Ishikawa (cell line): ENCODE data around the gene CFAP20DC.

ENCODE experiments used
- CEBPB ChIP-seq: IDR thresholded peaks from 2 replicates; pipeline ENCODE4 v1.6.1; 2012
- CREB1 ChIP-seq: IDR thresholded peaks from 2 replicates; pipeline ENCODE4 v1.6.1; 2012; ENCODE audit warnings: low read depth
- EGR1 ChIP-seq: IDR thresholded peaks from 2 replicates; pipeline ENCODE4 v1.6.1; 2012
- EP300 ChIP-seq: IDR thresholded peaks from 2 replicates; pipeline ENCODE4 v1.6.1; 2012; ENCODE audit warnings: borderline replicate concordance
- FOXM1 ChIP-seq: IDR thresholded peaks from 2 replicates; pipeline ENCODE4 v1.6.1; 2012; ENCODE audit warnings: low read depth, borderline replicate concordance
- NFIC ChIP-seq: IDR thresholded peaks from 2 replicates; pipeline ENCODE4 v1.6.1; 2012
- RAD21 ChIP-seq: IDR thresholded peaks from 2 replicates; pipeline ENCODE4 v1.6.1; 2012; ENCODE audit warnings: low read depth
- REST ChIP-seq: IDR thresholded peaks from 2 replicates; pipeline ENCODE4 v1.6.1; 2012; ENCODE audit warnings: low read depth, mild to moderate bottlenecking
- TAF1 ChIP-seq: IDR thresholded peaks from 2 replicates; pipeline ENCODE4 v1.6.1; 2012; ENCODE audit warnings: low read depth, mild to moderate bottlenecking
- TCF12 ChIP-seq: IDR thresholded peaks from 2 replicates; pipeline ENCODE4 v1.6.1; 2012; ENCODE audit warnings: low read depth
- TEAD4 ChIP-seq: IDR thresholded peaks from 2 replicates; pipeline ENCODE4 v1.6.1; 2012
- YY1 ChIP-seq: IDR thresholded peaks from 2 replicates; pipeline ENCODE4 v1.6.1; 2012; ENCODE audit warnings: low read depth
- ZBTB7A ChIP-seq: IDR thresholded peaks from 2 replicates; pipeline ENCODE4 v1.6.1; 2012; ENCODE audit warnings: low read depth
- TF ChIP-seq, protein P1 (sequence below): IDR thresholded peaks from 2 replicates; pipeline ENCODE4 v1.6.1; 2012
- TF ChIP-seq, protein P2 (sequence below): IDR thresholded peaks from 2 replicates; pipeline ENCODE4 v1.6.1; 2012

Gene CFAP20DC

GRCh38 chr3:58737644-58738043, 312.2 kb downstream of the CFAP20DC start:
- TF ChIP-seq FOXM1 (no peak), CEBPB (no peak), NFIC (no peak), EP300 (no peak), TCF12 (no peak), REST (no peak), EGR1 (no peak), CREB1 (no peak), TEAD4 (no peak), RAD21 (no peak), YY1 (no peak), ZBTB7A (no peak), TAF1 (no peak)
- TF ChIP-seq, protein P1, sequence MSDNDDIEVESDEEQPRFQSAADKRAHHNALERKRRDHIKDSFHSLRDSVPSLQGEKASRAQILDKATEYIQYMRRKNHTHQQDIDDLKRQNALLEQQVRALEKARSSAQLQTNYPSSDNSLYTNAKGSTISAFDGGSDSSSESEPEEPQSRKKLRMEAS = no peak
- TF ChIP-seq, protein P2, sequence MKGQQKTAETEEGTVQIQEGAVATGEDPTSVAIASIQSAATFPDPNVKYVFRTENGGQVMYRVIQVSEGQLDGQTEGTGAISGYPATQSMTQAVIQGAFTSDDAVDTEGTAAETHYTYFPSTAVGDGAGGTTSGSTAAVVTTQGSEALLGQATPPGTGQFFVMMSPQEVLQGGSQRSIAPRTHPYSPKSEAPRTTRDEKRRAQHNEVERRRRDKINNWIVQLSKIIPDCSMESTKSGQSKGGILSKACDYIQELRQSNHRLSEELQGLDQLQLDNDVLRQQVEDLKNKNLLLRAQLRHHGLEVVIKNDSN = no peak

GRCh38 chr3:58731673-58732072, 318.2 kb downstream of the CFAP20DC start:
- TF ChIP-seq ZBTB7A = no peak
- no peak for TF ChIP-seq EP300

DNA sequence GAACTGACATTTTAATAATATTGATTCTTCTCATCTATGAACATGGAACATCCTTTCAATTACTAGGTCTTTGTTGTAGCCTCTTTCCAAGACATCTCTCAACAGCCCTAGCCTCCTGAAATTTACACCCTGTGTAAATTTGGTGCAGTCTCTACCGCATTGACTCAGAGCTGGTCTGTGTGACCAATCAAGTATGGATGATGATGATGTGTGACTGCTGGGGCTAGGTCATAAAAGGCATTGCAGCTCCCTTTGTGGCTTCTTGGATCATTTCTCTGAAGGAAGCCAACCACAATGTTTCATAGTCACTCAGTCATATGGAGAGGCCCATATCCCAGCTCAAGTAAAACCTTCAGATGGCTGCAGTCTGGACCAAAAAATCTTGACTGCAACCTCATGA, 321.1 kb downstream of the CFAP20DC start:
- TF ChIP-seq TAF1 (no peak), CEBPB (no peak), EP300 (no peak), TEAD4 (no peak), CREB1 (no peak), YY1 (no peak), NFIC (no peak), EGR1 (no peak), FOXM1 (no peak), REST (no peak), RAD21 (no peak)
- TF ChIP-seq, protein P1 = no peak

DNA sequence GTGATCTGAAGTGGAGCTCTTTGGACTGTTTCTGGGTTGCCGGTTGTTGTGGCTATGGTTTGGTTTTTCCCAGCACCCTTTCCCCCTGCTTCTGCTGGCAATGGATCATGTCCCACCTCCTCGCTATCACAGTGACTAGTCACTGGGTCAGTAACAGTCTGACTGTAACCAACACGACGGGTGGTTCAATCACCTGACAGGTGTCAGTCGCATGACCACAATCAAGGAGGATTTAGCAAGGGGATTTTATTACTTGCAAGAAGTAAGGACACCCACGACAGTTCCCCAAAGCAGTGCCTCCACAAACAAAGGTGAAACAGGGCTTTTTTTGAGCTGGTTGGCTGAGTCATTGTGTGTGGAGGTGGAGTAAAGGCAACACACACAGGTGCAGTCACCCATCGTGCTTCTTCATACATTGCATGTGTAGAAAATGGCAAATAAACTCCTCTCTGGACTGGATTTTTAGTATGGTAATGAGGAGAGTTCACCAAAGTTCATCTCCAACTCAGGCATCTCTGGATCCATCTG, 324.4 kb downstream of the CFAP20DC start:
- no peak for TF ChIP-seq YY1
- TF ChIP-seq EGR1 = no peak
- no peak for TF ChIP-seq CEBPB
- TF ChIP-seq, protein P1 = no peak
- TF ChIP-seq REST = no peak

DNA sequence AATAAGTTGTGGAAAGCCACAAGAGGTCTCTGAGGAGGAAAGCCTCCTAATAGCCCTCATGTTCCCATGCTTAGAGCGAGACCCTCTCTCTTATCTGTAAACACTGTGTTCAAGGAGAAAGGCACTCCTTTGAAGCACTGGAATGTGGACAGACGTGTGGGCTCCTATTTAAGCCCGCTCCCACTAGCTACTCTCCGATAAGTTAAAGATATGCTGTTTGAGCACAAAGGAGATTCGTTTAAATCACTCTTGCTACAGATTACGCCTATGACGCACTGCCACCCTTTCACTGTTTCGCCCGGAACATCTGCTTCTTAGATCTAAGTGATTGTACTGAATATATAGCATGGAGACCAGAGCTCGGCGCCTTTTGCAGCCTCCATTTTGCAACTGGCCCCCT, 325.5 kb downstream of the CFAP20DC start:
- no peak for TF ChIP-seq CREB1
- no peak for TF ChIP-seq EP300
- no peak for TF ChIP-seq RAD21

DNA sequence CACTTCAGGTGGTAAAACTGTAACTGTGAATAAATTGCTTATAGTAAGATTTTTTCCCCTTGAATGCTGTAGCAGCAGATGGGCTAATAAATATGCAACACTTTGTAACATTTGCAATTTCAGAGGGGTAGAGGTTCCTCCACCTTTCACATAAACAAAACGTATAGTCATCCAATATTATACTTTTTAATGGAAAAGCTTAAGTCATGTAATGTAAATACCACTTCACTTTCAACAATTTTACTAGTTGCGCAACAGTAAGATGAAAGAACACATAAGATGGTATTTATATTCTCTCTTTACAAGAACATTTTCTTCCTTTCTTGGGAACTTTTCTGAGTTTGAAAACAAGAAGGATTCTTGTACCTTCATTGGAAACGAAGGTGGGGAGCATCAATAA, 326.7 kb downstream of the CFAP20DC start:
- TF ChIP-seq RAD21 = no peak
- peak; percentile 80 for TF ChIP-seq CEBPB
